Epidermal melanocyte (primary cell): Measurements from ENCODE around the gene HTRA3.

Experiments used
- DNase-seq: peaks from one replicate; pipeline ENCODE4 v3.0.0; 2011; ENCODE audit warnings: low spot score; ENCODE audit not compliant: insufficient read length

Gene HTRA3

GRCh38 chr4:8245884-8246833 lies 23.4 kb upstream of the HTRA3 start:
- DNase-seq: no peak

DNA sequence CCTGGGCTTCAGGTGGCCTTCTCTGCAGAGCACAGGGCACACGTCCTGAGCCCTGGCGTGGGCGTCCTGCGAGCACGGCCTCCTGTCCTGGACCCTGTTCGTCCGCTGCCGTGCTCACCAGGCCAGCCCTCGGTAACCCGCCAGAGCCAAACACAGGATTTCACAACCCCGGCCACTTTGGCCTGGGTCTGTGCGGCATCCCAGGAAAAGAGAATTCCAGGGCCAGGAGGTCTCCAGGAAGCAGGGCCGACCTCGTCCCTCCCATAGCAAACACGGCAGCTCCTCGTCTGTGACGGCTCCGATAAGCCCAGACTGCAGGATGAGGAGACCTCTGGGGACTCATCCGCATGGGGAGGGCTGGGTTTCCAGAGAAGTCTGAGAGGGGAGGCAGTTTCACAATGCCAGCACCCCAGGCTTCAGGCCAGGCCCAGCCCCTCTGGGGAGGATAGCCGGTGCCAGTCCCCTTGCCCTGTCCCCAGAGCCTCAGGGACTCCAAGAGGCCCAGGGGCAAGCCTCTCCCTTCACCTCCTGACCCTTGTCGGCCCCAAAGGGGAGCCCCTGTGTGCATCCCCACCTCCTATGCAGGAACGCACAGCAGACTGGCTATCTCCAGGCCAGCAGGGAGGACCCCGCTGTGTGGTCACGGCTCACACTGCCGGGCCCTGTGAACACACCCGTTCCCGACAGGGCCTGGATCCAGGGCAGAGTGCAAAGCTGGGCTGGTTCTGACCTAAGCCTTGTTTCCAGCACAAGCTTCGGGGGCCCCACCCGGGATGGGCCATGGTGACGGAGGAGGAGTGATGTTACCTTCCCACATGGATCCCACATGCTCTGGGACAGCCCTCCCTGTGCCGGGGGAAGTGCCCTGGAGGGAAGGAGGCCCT lies 22.3 kb upstream of the HTRA3 start:
- DNase-seq: no peak

- DNase-seq: no peak
Observed at GRCh38 chr4:8248091-8248490, 21.5 kb upstream of the HTRA3 start.

DNA sequence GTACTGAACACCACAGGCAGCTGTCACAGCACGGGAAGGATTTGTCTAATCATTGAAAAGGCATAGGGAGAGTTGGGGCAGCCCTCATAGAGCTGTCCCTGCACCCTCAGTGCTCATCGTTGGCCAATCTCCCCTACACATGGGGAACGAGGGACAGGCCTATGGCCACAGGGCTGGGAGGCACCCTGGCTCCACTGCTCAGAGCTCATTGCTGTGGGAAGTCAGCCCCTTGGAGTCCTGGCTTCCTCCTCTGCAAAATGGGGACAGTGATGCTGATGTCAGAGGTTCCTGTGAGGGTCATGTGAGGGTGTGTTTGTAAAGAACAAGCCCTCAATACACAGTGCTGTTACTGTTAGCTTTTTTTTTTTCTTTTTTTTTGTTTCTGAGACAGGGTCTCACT lies 19.3 kb upstream of the HTRA3 start:
- DNase-seq: no peak

GRCh38 chr4:8250637-8251036 lies 18.9 kb upstream of the HTRA3 start:
- no peak for DNase-seq

DNA sequence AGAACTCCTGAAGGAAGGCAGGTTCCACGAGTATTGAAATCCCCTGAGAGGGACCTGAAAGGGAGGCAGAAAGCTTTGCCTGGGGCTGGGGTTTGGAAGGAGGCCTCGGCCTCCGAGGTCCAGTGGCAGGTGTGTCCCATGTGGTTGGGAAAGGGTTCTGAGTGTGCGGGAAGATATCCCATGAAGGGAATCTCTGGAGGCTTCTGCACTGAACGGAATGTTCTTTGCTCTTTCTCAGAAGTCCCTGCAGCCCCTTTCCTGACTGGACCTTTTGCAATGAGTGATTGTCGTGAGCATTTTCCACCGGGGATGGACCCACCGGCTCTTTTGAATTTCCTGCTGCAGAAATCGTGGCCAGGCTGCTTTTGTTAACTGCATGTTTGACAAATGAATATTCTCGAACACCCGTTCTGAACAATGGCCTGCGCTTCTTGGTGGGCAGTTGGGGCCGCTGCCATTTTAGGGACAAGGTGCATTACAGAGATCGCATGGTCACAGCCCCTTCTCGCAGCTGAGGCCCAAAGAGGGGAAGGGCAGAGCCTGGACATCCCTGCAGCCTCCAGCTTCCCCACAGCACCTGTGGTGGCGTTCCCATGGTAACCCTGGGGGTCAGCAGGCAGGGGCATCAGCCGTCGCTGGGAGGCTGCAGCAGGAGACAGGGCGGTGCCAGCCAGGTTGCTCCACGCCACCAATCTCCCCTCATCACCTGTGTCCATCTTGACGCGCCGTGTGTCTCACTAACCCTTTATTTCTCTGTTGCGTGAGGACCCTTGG lies 18.3 kb upstream of the HTRA3 start:
- no peak for DNase-seq

- no peak for DNase-seq
Observed at GRCh38 chr4:8252301-8253173, 17.0 kb upstream of the HTRA3 start.

DNA sequence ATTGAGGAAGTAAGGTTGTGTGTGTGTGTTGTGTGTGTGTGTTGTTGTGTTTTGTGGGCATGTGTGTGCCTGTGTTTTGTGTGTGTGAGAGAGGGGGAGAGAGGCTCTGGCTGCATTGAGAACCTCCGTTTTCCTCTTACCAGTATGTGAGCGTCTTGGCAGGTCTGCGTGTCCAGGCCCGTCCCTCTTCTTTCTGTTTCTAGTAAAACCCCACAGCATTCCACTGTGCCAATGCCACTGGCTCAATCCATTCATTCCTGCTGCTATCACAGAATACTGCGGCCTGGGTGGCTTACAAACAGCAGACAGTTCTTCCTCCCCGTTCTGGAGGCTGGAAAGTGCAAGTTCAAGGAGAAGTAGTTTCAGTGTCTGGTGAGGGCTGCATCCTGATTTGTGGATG lies 15.5 kb upstream of the HTRA3 start:
- no peak for DNase-seq

GRCh38 chr4:8255698-8256441 lies 13.7 kb upstream of the HTRA3 start:
- no peak for DNase-seq

GRCh38 chr4:8257854-8258253 lies 11.7 kb upstream of the HTRA3 start:
- DNase-seq: no peak

DNA sequence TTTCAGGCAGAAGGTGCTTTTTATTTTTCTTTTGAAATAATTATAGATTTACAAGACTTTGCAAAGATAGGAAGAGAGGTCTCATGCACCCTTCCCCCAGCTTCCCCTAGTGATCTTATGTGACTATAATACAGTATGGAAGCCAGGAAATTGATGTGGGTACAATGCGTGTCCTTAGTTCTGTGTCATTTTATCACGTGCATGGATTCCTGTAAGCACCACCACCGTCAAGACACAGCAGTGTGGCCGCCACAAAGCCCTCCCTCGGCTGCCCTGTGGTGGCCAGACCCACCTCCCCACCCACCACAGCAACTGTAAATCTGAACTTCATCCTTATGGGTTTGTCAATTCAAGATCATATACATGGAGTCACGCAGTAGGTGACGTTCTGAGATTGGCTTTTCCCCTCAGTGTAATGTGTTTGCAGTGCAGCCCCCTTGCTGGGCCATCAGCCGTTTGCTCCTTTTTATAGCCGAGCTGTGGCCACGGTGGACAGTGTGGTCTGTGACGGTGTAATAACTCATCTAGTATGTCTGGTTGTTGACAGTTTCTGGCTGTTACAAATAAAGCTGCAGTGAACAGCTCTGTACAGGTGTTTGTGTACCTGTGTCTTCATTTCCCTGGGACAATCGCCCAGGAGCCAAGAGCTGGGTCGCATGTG lies 10.9 kb upstream of the HTRA3 start:
- DNase-seq: no peak

DNA sequence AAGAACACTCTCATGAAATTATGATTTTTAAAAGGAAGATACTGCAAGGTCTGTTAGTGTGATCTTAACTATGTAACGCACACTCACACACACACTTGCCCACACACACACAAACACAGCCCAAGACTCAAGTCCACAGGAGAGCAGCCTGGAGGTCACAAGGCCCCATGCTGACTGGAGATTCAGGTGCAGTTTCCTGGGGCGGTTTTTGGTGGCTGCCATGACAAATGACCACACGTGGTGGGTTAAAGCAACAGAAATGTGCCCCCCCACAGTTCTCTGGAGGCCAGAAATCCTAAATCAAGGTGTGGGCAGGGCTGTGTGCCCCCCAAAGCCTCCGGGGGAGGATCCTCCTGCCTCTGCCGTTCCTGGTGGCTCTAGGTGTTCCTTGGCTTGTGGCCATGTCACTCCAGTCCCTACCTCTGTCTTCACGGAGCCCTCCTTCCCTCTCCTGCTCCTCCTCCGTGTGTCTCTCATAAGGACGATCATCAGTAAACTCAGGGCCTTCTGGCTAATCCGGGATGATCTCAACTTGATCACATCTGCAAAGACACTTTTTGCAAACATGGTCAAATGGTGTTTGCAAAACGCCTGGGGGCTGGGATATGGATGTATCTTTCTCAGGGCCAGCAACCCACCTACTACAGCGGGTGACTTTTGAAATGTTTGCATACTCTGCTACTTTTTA lies 9.7 kb upstream of the HTRA3 start:
- no peak for DNase-seq

DNA sequence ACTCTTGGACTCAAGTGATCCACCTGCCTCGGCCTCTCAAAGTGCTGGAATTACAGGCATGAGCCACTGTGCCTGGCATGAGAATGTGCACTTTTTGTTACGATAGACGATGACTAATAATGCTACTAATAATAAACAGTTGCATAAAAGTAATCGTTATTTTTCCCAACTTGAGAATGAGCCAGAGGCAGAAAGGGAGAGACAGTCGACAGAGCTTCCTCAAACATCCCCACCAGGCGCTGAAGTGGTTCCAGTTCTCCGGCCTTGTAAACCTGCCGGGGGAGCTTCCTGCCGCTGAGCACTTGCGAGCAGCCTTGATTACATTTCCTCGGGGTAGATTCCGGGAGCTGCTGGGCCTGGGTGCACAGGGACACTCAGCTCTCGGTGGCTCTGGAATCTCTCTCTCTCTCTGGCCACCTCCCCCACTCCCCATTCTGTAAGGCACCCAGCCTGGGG lies 8.9 kb upstream of the HTRA3 start:
- no peak for DNase-seq

- no peak for DNase-seq
Observed at GRCh38 chr4:8261851-8262535, 7.6 kb upstream of the HTRA3 start.

GRCh38 chr4:8262637-8263322 lies 6.8 kb upstream of the HTRA3 start:
- DNase-seq: no peak

- DNase-seq: no peak
Observed at GRCh38 chr4:8263397-8263796, 6.2 kb upstream of the HTRA3 start.

DNA sequence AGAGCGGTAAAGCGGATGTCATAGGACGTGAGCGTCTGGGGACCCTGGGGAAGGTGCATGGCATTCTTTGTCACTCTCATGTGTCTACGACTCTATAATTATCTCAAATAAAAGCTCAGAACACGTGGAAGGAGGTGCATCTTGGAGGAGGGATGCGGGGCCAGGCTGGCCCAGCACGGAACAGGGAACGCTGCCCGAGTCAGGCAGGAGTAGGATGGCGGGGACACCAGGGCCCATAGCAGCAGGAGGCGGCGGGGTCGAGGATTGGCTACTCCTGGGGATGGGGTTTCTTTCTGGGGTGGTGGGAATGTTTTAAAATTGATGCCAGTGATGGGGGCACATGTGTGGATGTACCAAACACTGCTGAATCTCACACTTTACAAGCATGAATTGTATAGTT lies 5.4 kb upstream of the HTRA3 start:
- no peak for DNase-seq
